CD4-positive, alpha-beta memory T cell (primary cell): ENCODE results near the gene TEX50. TPM values are rescaled to one million over a fixed set of nuclear protein-coding genes. Genes with fewer than 3 reads are reported as not detected.
"Not testable (repeated sequence)": the region's sequence is repeated elsewhere in the genome, so short reads cannot be mapped to it uniquely, and the experiment has no call there.

Experiments
- CTCF ChIA-PET: fragments of 350-600 bp; sonication (Branson Sonifier 250); formaldehyde crosslinking; loops from one replicate; lab custom pipeline; 2021; ENCODE audit warnings: inconsistent platforms; ENCODE audit not compliant: partially characterized antibody; lab: Charles Lee
- POLR2A ChIA-PET: fragments of 350-600 bp; sonication (Branson Sonifier 250); formaldehyde crosslinking; loops from one replicate; lab custom pipeline; 2021; ENCODE audit not compliant: partially characterized antibody; lab: Charles Lee
- DNase-seq, 5 donors: peaks; one replicate each; pipeline versions ENCODE4 v3.0.0 to v3.0.0-alpha.2; 2020 to 2022; ENCODE audit warnings: mixed read lengths in 1 of 5
- H3K27ac ChIP-seq: one replicate; pipeline ENCODE4 v1.7.0; 2013; ENCODE audit warnings: low read depth, low read length
- H3K27me3 ChIP-seq: 2 replicates; pipeline ENCODE4 v1.7.0; 2013; ENCODE audit warnings: mild to moderate bottlenecking, low read length, moderate library complexity; ENCODE audit not compliant: insufficient read depth
- H3K36me3 ChIP-seq: 2 replicates; pipeline ENCODE4 v1.7.0; 2013; ENCODE audit warnings: mild to moderate bottlenecking, low read length, moderate library complexity; ENCODE audit not compliant: insufficient read depth
- H3K4me1 ChIP-seq: 2 replicates; pipeline ENCODE4 v1.7.0; 2013; ENCODE audit warnings: mild to moderate bottlenecking, low read length, moderate library complexity; ENCODE audit not compliant: insufficient read depth
- H3K4me3 ChIP-seq, 2 donors: one replicate each; pipeline ENCODE4 v1.7.0; 2013; ENCODE audit warnings: low read length in 2 of 2, mild to moderate bottlenecking in 1 of 2
- H3K9me3 ChIP-seq, 2 donors: one replicate each; pipeline ENCODE4 v1.7.0; 2013; ENCODE audit warnings: low read length in 2 of 2, control low read depth in 1 of 2; ENCODE audit not compliant: control insufficient read depth in 1 of 2
- H3K27ac Mint-ChIP-seq, 7 donors: one replicate each; pipeline ENCODE4 v1.8.0; 2020 to 2021; ENCODE audit warnings: mixed read lengths in 7 of 7, mild to moderate bottlenecking in 6 of 7, inconsistent platforms in 3 of 7, moderate library complexity in 3 of 7
- H3K27me3 Mint-ChIP-seq, 2 donors: one replicate each; pipeline ENCODE4 v1.8.0; 2020 to 2021; ENCODE audit warnings: mixed read lengths in 2 of 2
- H3K36me3 Mint-ChIP-seq, 2 donors: one replicate each; pipeline ENCODE4 v1.8.0; 2020 to 2021; ENCODE audit warnings: mixed read lengths in 2 of 2, inconsistent platforms in 1 of 2, mild to moderate bottlenecking in 1 of 2
- H3K4me1 Mint-ChIP-seq, 4 donors: one replicate each; pipeline ENCODE4 v1.8.0; 2020 to 2021; ENCODE audit warnings: mixed read lengths in 4 of 4, mild to moderate bottlenecking in 1 of 4
- H3K4me3 Mint-ChIP-seq, 8 donors: one replicate each; pipeline ENCODE4 v1.8.0; 2020 to 2021; ENCODE audit warnings: mixed read lengths in 8 of 8, mild to moderate bottlenecking in 7 of 8, moderate library complexity in 6 of 8, inconsistent platforms in 3 of 8
- H3K9me3 Mint-ChIP-seq, 8 donors: one replicate each; pipeline ENCODE4 v1.8.0; 2020 to 2021; ENCODE audit warnings: mixed read lengths in 8 of 8, mild to moderate bottlenecking in 5 of 8, inconsistent platforms in 3 of 8, moderate library complexity in 1 of 8
- intact Hi-C: fragments of 100-400 bp; cut with micrococcal nuclease; formaldehyde crosslinking; loops from one replicate; pipeline ENCODE4 v1.15.1; 2023
- polyA plus RNA-seq, 2 donors: library from polyadenylated mRNA; unstranded; fragments of 300-500 nt; fragmentation: Illumina TruSeq; gene quantifications; one replicate each; pipeline ENCODE4 v1.2.3, GENCODE V29; 2021
- total RNA-seq, 2 experiments: library from RNA; stranded (reverse); gene quantifications; one replicate each; pipeline ENCODE4 v1.2.3, GENCODE V29; 2021

TEX50 gene
- total and polyA plus RNA-seq, 4 experiments from 2014 or later: not detected

DNA sequence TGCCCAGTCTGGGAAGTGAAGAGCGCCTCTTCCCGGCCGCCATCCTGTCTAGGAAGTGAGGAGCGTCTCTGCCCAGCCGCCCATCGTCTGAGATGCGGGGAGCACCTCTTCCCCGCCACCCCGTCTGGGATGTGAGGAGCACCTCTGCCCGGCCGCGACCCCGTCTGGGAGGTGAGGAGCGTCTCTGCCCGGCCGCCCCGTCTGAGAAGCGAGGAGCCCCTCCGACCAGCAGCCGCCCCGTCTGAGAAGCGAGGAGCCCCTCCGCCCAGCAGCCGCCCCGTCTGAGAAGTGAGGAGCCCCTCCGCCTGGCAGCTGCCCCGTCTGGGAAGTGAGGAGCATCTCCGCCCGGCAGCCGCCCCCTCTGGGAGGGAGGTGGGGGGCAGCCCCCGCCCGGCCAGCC is 22.1 kb upstream of the TEX50 start:
- not testable (repeated sequence) for H3K4me3 ChIP-seq

DNA sequence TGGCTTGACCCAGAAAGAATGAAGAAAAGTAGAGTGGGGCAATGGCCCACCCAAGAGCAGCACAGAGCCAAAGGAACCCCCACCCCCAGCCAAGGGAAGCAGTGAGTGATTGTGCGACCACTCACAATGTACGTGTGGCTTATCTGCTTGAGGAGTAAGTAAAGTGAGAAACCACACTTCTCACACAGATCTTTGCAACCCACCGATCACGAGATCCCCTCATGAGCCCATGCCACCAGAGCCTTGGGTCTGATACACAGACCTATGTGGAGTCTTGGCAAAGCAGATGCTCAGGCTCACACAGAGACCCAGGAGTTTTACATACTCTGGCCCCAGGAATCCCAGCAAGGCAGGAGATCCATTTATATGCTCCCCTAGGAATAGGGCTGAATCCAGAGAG is 18.3 kb upstream of the TEX50 start:
- ChIA-PET CTCF (no interaction called here), POLR2A (no interaction called here)
- Histone ChIP-seq H3K9me3 (peaks cover 0 to 8% of the 10 kb centered on the region in 2 donors), H3K36me3 (no peaks in the 10 kb centered on the region), H3K4me3 (no peak overlapping the region), H3K27ac (no peak overlapping the region), H3K4me1 (no peaks in the 10 kb centered on the region), H3K27me3 (no peaks in the 10 kb centered on the region)
- DNase-seq: no peak
- Mint-ChIP-seq H3K27me3 (peaks cover 13 to 26% of the 10 kb centered on the region in 2 donors), H3K9me3 (peaks cover 6 to 48% (median 37%) of the 10 kb centered on the region in 8 donors), H3K27ac (no peak overlapping the region), H3K36me3 (peaks cover 13 to 23% of the 10 kb centered on the region in 2 donors), H3K4me1 (no peaks in the 10 kb centered on the region), H3K4me3 (no peak overlapping the region)
- intact Hi-C loops: no loop called here

More for the DNA sequence above, 22.1 kb upstream of the TEX50 start:
- POLR2A ChIA-PET, H3K27ac Mint-ChIP-seq, DNase-seq, H3K4me3 Mint-ChIP-seq, H3K27me3 ChIP-seq, CTCF ChIA-PET, H3K4me1 Mint-ChIP-seq, H3K27me3 Mint-ChIP-seq, H3K4me1 ChIP-seq, intact Hi-C loops, H3K36me3 Mint-ChIP-seq, H3K36me3 ChIP-seq, H3K9me3 ChIP-seq, H3K27ac ChIP-seq: not testable (repeated sequence)
- H3K9me3 Mint-ChIP-seq: peaks cover 0 to 18% (median 12%) of the 10 kb centered on the region in 8 donors

DNA sequence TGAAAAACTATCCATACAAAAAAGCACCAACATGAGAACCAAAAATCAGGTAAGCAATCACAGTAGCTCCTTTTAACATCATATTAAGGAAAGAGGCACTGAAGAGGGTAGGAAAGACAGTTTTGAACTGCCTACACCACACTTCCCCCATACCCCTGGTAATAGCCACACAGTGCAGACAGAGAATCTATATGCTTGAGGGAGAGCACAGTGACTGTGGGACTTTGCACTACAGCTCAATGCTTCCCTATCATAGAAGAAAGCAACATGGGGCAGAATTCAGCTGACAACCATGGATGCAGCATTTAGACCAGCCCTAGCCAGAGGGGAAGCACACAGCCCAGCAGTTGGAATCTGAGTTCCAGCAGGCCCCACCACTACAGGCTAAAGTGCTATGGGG is 7.9 kb upstream of the TEX50 start:
- H3K4me1 ChIP-seq: no peaks in the 10 kb centered on the region
- intact Hi-C loops: no loop called here

DNA sequence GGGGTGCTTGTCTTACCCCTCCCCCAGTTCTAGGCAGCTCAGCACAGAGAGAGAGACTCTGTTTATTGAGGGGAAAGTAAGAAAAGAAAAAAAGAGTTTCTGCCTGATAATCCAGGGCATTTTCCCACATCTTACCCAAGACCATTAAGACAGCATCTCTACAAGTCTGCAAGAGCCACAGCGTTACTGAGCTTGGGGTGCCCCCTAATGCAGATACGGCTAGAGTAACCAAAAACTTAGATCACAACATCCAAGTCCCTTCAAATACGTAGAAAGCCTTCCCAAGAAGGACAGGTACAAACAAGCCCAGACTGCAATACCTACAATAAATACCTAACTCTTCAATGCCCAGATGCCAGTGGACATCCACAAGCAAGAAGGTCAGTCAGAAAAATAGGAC is 6.2 kb upstream of the TEX50 start:
- Mint-ChIP-seq H3K27me3 (peaks cover 0 to 5% of the 10 kb centered on the region in 2 donors), H3K27ac (no peak overlapping the region), H3K4me1 (no peaks in the 10 kb centered on the region), H3K9me3 (peaks cover 0 to 3% (median 0%) of the 10 kb centered on the region in 8 donors), H3K36me3 (no peaks in the 10 kb centered on the region), H3K4me3 (no peak overlapping the region)
- Histone ChIP-seq H3K36me3 (no peaks in the 10 kb centered on the region), H3K4me3 (no peak overlapping the region), H3K27ac (no peak overlapping the region), H3K9me3 (no peaks in the 10 kb centered on the region), H3K27me3 (no peaks in the 10 kb centered on the region), H3K4me1 (no peaks in the 10 kb centered on the region)
- CTCF ChIA-PET: no interaction called here
- intact Hi-C loops: loop anchor here (2.0 kb wide), 1 partner anchor 198 kb away; no protein-coding TSS in a partner anchor
- POLR2A ChIA-PET: no interaction called here
- DNase-seq: no peak

More for the DNA sequence above, 7.9 kb upstream of the TEX50 start:
- Mint-ChIP-seq H3K27ac (no peak overlapping the region), H3K27me3 (peaks cover 0 to 5% of the 10 kb centered on the region in 2 donors), H3K9me3 (peaks cover 0 to 10% (median 6%) of the 10 kb centered on the region in 8 donors), H3K36me3 (no peaks in the 10 kb centered on the region), H3K4me1 (no peaks in the 10 kb centered on the region), H3K4me3 (no peak overlapping the region)
- Histone ChIP-seq H3K9me3 (no peaks in the 10 kb centered on the region), H3K27me3 (no peaks in the 10 kb centered on the region), H3K27ac (no peak overlapping the region), H3K36me3 (no peaks in the 10 kb centered on the region), H3K4me3 (no peak overlapping the region)
- DNase-seq: no peak
- POLR2A ChIA-PET: no interaction called here
- CTCF ChIA-PET: no interaction called here

DNA sequence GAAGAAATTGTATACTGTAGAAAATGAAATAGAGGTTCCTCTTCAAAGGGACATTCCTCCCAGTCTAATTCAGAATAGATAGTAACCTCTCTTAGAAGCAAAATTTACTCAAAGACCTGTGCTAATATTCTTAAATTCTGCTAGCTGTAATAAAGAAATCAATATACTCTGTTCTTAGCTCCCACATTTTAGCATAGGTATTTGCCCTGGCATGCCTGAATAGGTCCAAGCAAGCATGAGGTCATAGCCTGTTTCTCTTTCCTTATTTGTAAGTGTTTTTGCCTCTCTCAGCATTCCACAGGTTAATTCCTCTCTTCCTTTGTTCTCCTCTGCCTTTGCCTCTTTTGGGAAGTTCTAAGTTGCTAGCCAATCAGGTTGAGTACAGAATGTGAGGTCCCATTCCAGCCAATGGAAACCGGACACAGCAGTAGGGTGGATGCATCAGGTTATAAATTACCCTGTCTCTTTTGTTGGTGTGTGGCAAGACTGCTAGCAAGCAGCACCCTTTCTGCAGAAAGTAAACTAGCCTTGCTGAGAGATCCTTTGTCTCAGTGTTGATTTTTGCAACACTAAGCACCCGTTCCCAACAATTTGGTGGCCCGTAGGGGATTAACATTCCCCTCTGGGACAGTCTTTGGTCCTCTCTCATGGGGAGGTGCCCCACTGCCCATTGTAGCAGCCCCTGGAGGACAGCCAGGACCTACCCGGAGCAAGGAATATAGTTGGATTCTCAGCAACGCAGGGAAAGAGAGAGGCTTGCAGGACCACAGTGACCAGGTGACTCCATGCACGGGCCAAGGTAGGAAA is 2.3 kb downstream of the TEX50 start:
- DNase-seq, H3K4me1 Mint-ChIP-seq, intact Hi-C loops, POLR2A ChIA-PET, H3K4me3 Mint-ChIP-seq, H3K27ac ChIP-seq, H3K27me3 ChIP-seq, H3K36me3 Mint-ChIP-seq, CTCF ChIA-PET, H3K9me3 ChIP-seq, H3K9me3 Mint-ChIP-seq, H3K4me3 ChIP-seq, H3K27me3 Mint-ChIP-seq, H3K36me3 ChIP-seq, H3K4me1 ChIP-seq: not testable (repeated sequence)
- peak overlapping the region in 1 of 7 donors; percentile 25 for H3K27ac Mint-ChIP-seq

DNA sequence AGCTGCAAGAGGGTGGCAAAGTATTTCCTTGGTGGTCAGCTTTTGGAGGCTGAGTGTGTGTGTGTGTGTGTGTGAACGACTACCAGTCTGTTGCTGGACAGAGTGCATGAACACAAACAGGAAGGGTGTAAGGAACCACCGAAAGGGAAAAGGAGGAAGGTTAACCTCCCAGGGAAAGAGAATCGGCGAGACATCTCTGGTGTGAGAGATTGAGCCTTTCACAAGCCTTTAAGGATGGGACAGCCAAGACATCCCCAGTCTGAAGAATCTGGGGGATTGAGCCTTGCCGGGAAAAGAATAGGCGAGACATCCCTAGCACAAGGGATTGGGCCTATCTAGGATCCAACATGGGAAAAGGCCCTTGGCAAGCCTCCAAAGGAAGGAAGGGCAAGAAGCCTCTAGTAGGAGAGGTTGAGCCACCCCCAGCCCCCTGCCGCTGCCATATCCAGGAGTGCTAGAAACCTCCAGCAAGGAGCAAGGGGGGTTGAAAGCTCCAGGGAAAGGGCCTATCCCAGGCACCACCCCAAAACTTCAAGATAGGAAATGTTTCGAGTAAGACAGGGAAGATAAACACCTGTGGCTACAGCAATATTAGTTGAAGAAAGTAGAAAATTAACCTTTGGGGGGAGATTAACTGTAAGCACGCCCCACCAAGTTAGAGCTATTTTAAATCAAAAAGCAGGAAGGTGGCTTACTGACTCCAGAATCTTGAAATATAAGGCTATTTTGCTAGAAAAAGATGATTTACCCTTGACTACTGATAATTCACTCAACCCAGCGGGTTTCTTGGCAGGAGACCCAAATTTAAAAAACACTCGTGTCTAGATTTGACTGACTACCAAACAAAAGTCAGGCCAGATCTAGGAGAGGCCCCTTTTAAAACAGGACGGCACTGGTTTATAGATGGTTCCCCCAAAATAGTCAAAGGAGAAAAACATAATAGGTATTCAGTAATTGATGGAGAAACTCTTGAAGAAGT is 3.2 kb downstream of the TEX50 start:
- H3K27ac ChIP-seq: no peak overlapping the region

DNA sequence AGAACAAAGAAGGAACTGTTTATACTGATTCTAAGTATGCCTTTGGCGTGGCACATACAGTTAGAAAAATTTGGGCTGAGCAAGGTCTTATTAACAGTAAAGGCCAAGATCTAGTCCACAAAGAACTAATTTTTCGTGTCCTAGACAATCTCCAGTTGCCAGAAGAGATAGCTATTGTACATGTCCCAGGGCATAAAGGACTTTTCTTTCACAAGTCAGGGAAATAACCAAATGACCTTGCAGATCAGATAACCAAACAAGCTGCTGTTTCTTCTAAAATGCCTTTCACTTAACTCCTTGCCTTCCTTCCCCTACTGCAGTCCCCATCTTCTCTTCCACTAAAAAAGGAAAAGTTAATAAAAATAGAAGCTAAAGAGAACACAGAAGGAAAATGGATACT is 4.0 kb downstream of the TEX50 start:
- Mint-ChIP-seq H3K4me1 (no peaks in the 10 kb centered on the region), H3K9me3 (peaks cover 0 to 9% (median 5%) of the 10 kb centered on the region in 8 donors), H3K27me3 (peaks cover 0 to 1% of the 10 kb centered on the region in 2 donors), H3K27ac (no peak overlapping the region), H3K4me3 (no peak overlapping the region), H3K36me3 (no peaks in the 10 kb centered on the region)
- Histone ChIP-seq H3K27ac (no peak overlapping the region), H3K36me3 (no peaks in the 10 kb centered on the region), H3K9me3 (no peaks in the 10 kb centered on the region), H3K4me1 (no peaks in the 10 kb centered on the region), H3K27me3 (no peaks in the 10 kb centered on the region), H3K4me3 (no peak overlapping the region)
- DNase-seq: no peak
- CTCF ChIA-PET: no interaction called here
- POLR2A ChIA-PET: no interaction called here
- intact Hi-C loops: no loop called here

More for the DNA sequence above, 3.2 kb downstream of the TEX50 start:
- Mint-ChIP-seq H3K9me3 (peaks cover 0 to 9% (median 5%) of the 10 kb centered on the region in 8 donors), H3K4me3 (no peak overlapping the region), H3K27ac (no peak overlapping the region), H3K4me1 (no peaks in the 10 kb centered on the region), H3K36me3 (no peaks in the 10 kb centered on the region), H3K27me3 (peaks cover 0 to 1% of the 10 kb centered on the region in 2 donors)
- Histone ChIP-seq H3K4me1 (no peaks in the 10 kb centered on the region), H3K27me3 (no peaks in the 10 kb centered on the region), H3K4me3 (no peak overlapping the region), H3K9me3 (no peaks in the 10 kb centered on the region), H3K36me3 (no peaks in the 10 kb centered on the region)
- POLR2A ChIA-PET: no interaction called here
- CTCF ChIA-PET: no interaction called here
- no peak for DNase-seq
- intact Hi-C loops: no loop called here
